Measurements from ENCODE around the gene METTL18. TPM values are rescaled to one million over a fixed set of nuclear protein-coding genes. Genes with fewer than 3 reads are reported as not detected.

Gene METTL18
- total RNA-seq, 1 donor from 2014 or later: 3.2 TPM

- Histone ChIP-seq H3K27me3 (no peaks in the 10 kb centered on the region), H3K27ac (no peak overlapping the region), H3K36me3 (no peaks in the 10 kb centered on the region), H3K4me1 (peaks cover 15% of the 10 kb centered on the region), H3K4me3 (no peak overlapping the region), H3K9me3 (no peaks in the 10 kb centered on the region)
- DNase-seq (ENCODE audit: extremely low spot score in 2 of 2): no peak
- intact Hi-C loops (cut with DNase I): no loop called here
- TF ChIP-seq POLR2AphosphoS5 (IDR thresholded peaks at IDR 0.05; ENCODE audit: insufficient read depth in 1 of 2, low read depth in 1 of 2): no peak
- no peak for TF ChIP-seq POLR2A (IDR thresholded peaks at IDR 0.05)
- TF ChIP-seq, protein P1, sequence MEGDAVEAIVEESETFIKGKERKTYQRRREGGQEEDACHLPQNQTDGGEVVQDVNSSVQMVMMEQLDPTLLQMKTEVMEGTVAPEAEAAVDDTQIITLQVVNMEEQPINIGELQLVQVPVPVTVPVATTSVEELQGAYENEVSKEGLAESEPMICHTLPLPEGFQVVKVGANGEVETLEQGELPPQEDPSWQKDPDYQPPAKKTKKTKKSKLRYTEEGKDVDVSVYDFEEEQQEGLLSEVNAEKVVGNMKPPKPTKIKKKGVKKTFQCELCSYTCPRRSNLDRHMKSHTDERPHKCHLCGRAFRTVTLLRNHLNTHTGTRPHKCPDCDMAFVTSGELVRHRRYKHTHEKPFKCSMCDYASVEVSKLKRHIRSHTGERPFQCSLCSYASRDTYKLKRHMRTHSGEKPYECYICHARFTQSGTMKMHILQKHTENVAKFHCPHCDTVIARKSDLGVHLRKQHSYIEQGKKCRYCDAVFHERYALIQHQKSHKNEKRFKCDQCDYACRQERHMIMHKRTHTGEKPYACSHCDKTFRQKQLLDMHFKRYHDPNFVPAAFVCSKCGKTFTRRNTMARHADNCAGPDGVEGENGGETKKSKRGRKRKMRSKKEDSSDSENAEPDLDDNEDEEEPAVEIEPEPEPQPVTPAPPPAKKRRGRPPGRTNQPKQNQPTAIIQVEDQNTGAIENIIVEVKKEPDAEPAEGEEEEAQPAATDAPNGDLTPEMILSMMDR (IDR thresholded peaks at IDR 0.05): no peak
These were observed 2.6 kb upstream of the METTL18 start for GRCh38 chr1:169797281-169797680.

GRCh38 chr1:169796274-169796810, 1.6 kb upstream of the METTL18 start:
- intact Hi-C loops (cut with DNase I): no loop called here
- Histone ChIP-seq H3K36me3 (no peaks in the 10 kb centered on the region), H3K4me3 (no peak overlapping the region), H3K4me1 (peaks cover 15% of the 10 kb centered on the region), H3K9me3 (no peaks in the 10 kb centered on the region), H3K27me3 (no peaks in the 10 kb centered on the region), H3K27ac (no peak overlapping the region)
- TF ChIP-seq POLR2A (IDR thresholded peaks at IDR 0.05) (no peak), POLR2AphosphoS5 (IDR thresholded peaks at IDR 0.05; ENCODE audit: insufficient read depth in 1 of 2, low read depth in 1 of 2) (no peak)
- TF ChIP-seq, protein P1 (IDR thresholded peaks at IDR 0.05): no peak
- DNase-seq (ENCODE audit: extremely low spot score in 2 of 2): no peak

DNA sequence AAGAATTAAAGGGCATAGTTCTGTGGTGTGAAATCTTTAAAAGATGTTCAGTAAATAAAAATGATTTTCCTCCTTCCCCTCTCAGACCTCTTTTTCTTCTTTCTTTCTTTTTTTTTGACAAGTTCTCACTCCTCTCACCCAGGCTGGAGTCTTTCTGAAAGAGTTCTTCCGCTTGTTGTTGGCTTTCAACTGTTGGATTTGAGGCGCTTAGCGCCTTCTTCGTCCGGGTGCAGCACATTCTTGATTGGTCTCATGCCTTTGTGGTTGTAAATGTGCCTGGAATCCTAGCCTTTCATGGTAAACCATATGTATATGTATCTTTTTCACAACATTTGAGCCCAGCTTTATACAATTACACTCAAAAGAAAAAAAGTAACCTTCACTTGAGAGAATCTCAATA, 980 bp upstream of the METTL18 start:
- Histone ChIP-seq H3K27ac (no peak overlapping the region), H3K9me3 (no peaks in the 10 kb centered on the region), H3K27me3 (no peaks in the 10 kb centered on the region), H3K4me3 (peak overlapping the region in 1 of 2 donors; percentile 72), H3K36me3 (no peaks in the 10 kb centered on the region), H3K4me1 (peaks cover 15% of the 10 kb centered on the region)
- DNase-seq (ENCODE audit: extremely low spot score in 2 of 2): no peak
- no peak for TF ChIP-seq POLR2A (IDR thresholded peaks at IDR 0.05)
- TF ChIP-seq, protein P1 (IDR thresholded peaks at IDR 0.05): no peak
- TF ChIP-seq POLR2AphosphoS5 (IDR thresholded peaks at IDR 0.05; ENCODE audit: insufficient read depth in 1 of 2, low read depth in 1 of 2): no peak
- intact Hi-C loops (cut with DNase I): no loop called here

DNA sequence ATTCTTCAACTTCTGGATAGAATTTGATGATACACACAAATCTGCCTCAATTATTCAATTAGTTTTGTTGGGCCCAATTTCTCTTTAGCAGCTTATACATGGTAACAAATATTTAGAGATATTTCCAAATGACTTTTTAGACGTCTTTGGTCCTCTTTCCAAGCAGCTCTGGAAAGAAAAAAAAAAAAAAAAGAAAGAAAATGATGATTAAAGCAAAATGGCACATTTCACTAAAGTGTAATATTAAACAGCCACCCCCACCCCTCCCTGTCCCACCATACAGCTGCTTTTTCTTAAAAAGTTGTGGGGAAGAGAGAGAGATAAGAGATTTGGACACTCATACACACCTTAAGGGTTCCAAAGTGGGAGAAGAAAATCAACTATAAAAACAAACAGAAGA, 977 bp downstream of the METTL18 start:
- H3K4me3 ChIP-seq: peak overlapping the region; percentile 72 to 77
- peaks cover 15% of the 10 kb centered on the region for H3K4me1 ChIP-seq
- no peaks in the 10 kb centered on the region for H3K9me3 ChIP-seq
- TF ChIP-seq POLR2AphosphoS5 (IDR thresholded peaks at IDR 0.05; ENCODE audit: insufficient read depth in 1 of 2, low read depth in 1 of 2): no peak
- intact Hi-C loops (cut with DNase I): no loop called here
- DNase-seq (ENCODE audit: extremely low spot score in 2 of 2): no peak
- H3K27ac ChIP-seq: no peak overlapping the region
- no peaks in the 10 kb centered on the region for H3K27me3 ChIP-seq
- H3K36me3 ChIP-seq: no peaks in the 10 kb centered on the region

DNA sequence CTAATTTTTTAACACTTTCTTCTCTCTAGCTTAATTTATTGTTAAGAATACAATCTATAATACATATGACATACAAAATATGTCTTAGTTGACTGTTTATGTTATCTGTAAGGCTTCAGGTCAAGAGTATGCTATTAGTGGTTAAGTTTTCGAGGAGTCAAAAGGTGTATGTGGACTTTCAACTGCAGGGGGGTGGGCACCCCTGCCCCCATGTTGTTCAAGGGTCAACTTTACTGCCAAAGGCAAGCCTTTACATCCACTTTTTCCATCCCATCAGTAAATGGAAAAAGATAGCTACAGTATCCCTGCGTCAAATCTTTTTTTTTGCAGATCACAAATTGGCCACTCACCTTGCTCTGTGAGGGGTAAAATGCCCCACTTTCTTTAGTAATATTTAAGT, 6.3 kb downstream of the METTL18 start:
- intact Hi-C loops (cut with DNase I): no loop called here
- Histone ChIP-seq H3K4me1 (no peaks in the 10 kb centered on the region), H3K36me3 (no peaks in the 10 kb centered on the region), H3K4me3 (no peak overlapping the region), H3K27ac (no peak overlapping the region), H3K9me3 (no peaks in the 10 kb centered on the region), H3K27me3 (no peaks in the 10 kb centered on the region)
- TF ChIP-seq, protein P1 (IDR thresholded peaks at IDR 0.05): no peak
- TF ChIP-seq POLR2AphosphoS5 (IDR thresholded peaks at IDR 0.05; ENCODE audit: insufficient read depth in 1 of 2, low read depth in 1 of 2): no peak
- no peak for TF ChIP-seq POLR2A (IDR thresholded peaks at IDR 0.05)
- no peak for DNase-seq (ENCODE audit: extremely low spot score in 2 of 2)
